IPS DF 4.7 (cell line): ENCODE results near the gene TAGLN3.

Experiments
- DNase-seq: peaks from one replicate; pipeline ENCODE4 v3.0.0-alpha.2; 2013; ENCODE audit warnings: low spot score; ENCODE audit errors: extremely low read depth

The TAGLN3 gene

DNA sequence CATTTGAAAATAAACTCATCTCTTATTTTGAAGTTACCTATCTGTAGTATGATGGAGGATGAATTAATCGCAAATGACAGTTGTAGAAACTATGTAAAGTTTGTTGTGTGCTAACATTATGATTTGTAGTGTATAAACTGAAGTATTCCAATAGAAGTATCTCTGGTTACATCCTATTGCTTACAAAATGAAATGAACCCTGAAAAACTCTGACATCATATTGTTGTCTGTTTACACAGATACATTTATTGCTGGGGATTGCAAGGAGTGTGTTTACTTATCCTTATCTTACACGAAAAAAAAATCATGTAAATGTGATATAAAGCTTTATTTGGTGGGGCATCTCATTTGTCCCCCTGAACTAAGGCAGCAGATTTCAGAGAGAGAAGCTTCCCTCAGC lies 22.5 kb upstream of the TAGLN3 start:
- DNase-seq = no peak

DNA sequence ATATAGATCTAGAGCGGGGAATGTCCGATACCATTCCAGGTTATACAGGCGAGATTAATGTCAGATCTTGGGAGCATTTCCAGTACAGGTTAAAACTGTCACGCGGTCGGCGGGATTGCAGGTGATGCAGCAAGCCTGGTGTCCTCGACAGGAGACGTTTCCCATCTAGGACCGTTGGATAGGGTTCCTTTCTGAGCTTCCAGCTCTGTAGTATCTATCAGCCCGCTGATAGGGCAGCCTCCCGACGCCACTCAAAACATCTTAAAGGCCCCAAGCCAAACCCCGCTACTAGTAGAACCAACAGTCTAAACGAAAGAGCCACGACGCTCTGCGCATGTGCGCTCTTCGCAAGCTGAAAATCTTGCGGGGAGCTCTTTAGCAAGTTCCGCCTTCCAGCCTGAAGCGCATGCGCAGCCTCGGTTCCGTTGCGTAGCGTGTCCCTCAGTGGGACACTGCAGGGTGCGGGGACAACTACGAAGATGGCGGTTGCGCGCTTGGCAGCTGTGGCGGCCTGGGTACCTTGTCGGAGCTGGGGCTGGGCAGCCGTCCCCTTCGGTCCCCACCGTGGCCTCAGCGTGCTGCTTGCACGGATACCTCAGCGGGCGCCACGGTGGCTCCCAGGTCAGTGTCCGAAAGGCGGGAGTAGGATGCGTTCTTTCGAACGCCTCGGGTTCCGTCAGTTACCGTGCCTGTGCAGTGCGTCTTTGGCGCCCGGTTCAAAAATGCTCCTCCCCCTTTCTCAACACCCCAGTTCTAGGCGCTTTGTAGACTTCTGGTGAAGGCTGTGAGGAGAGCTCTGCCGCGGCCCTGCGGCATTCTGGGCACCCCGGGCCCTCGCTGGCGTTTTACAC lies 19.9 kb upstream of the TAGLN3 start, which contains the start of gene ABHD10:
Gene ABHD10, plus strand, starts transcription at position 444 of the 851 bp plus-strand sequence. Its CDS starts 36 bp downstream, at position 480.
- peak; percentile 98 for DNase-seq

DNA sequence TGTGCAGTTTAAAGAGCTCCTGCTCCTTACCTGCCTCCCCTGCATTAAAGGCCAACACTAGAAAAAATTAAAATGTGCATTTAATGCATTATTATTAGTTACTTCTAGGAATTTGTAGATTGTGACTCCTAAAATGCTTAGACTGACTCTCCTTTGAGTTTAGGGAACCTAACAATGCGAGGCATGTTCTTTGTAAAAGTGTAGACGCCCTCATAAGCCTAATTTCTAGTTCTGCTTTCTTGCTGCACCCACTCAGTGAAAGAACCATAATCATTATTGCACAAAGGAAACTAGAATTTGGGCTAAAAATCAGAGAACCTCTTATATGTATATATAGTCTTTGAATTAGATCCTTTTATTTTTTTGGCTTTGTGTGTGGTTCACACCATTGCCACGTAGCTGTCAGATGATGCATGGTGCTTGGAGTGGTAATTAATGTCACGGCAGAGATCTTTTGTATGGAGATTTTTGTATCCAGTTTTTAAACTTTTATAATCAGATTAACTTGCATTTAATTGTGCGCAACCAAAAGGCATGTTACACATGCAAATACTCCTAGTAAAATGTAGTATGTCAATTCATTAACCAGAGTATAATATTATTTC lies 19.2 kb upstream of the TAGLN3 start:
- no peak for DNase-seq

DNA sequence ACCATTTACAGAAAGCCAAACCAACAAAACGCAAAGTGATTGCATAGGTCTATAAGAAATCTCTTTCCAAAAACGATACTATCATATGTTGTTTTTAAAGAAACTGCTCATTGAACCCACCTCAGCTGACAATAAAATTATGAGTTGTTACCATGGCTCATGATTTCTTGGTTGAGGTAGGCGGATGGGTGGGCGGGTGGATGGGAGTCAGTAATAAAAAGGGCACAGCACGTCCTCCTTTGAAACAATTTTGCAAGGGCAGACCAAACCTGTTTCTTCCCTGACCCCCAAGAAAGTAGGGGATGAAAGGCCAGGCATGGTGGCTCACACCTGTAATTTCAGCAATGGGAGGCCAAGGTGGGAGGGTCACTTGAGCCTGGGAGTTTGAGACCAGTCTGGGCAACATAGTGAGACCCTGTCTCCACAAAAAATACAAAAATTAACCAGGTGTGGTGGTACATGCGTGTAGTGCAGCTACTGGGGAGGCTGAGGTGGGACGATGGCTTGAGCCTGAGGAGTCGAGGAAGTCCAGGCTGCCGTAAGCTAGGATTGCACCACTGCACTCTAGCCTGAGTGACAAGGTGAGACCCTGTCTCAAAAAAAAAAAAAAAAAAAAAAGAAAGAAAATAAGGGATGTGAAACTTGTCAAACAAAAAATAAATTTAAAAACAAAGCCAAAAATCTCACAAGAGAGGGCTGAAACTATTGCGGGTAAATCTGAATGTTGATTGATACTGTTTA lies 17.8 kb upstream of the TAGLN3 start:
- DNase-seq = no peak

DNA sequence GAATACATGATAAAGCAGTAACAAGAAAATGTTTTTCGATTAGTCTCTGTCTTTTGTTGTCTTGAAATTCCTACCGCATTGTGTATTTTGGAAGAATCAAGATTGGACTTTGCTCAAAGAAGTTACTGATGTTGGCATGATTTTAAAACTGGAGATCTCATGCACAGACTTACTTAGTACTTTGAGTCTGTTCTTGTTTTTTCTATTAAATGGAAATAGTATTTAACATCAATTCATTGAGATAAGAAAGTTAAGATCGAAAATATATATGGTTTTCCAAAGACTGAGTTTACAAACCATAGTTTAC lies 17.3 kb upstream of the TAGLN3 start:
- DNase-seq = no peak

DNA sequence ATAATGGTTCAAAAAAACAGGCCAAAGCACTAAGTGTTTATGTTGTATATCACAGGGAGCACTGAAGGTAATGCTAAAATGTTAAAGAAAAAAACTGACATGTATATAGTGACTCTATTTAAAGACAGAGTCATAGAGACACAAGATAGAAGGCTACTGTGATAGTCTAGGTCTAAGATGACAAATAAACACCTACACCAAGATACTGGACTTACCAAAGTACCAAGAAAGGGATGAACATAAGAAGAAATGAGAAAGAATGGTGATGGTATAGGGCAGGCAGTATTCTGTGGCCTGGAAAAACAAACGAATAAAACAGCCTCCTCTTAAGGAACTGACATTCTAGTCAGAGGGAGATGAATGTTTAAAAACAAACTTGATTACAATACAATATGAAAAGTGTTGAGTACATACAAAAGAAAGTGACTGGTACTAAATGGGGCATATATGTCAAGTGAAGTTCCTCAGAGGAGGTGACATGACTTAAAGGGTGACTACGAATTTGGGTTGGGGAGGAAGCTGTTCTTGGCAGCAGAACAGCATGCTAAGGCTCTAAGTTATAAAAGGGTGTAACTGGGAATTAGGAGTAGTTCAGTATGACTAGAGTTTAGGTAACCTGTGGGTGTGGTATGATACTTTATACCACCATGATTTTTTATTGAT lies 14.0 kb upstream of the TAGLN3 start:
- no peak for DNase-seq

DNA sequence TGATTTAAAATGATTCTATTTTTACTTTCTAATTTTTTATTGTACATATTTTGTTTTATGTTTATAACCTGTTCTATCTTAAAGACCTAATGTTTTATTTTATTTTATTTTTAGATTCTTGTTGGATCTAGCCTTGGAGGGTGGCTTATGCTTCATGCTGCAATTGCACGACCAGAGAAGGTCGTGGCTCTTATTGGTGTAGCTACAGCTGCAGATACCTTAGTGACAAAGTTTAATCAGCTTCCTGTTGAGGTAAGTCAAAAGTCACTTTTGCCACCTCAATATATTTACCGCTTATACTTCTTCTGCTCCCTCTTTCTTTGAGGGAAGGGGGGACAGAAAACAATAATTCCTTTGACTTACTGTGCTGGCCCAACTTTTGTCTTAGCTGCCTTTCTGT lies 11.9 kb upstream of the TAGLN3 start:
- no peak for DNase-seq

DNA sequence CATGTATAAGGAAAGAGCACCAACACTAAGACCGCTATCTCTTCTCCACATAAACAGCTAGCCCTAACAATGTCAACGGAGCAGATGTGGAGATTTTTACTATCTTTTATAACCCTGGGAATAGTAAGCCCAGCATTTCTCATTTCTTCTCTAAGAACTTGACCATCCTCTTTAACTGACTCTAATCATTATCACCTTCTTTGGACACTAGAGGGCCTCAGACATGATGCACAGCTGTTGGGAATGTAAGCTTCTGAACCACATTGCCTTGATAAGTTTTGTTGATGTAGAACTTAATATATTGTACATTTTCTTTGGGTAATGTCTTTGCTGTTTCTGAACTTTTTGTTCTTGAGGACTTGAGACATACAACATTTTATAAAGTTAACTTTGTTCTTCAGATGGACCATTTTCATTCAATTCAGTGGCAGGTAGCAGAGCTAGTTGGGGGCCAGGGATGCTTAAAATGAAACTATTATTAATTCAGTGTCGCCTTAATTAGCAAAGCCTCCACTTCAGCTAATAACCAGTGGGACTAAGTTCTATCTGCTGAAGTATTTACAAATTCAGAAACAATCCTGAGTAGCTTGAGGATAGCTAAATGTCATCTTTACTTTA lies 9.6 kb upstream of the TAGLN3 start:
- DNase-seq = no peak

DNA sequence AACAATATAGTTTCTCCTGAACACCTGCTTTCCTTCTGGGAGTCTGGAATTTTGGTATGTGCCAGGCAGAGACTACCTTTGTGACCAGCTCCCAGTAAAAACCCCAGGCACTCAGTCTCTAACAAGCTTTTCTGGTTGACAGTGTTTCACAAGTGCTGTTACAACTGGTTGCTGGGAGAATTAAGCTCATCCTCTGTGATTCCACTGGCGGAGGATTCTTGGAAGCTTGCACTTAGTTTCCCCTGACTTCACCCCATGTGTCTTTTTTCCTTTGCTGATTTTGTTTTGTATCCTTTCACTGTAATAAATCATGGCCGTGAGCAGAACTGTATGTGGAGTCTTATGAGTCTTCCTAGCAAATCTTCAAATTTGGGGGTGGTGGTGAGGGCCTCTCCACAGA lies 5.7 kb upstream of the TAGLN3 start:
- DNase-seq = no peak

DNA sequence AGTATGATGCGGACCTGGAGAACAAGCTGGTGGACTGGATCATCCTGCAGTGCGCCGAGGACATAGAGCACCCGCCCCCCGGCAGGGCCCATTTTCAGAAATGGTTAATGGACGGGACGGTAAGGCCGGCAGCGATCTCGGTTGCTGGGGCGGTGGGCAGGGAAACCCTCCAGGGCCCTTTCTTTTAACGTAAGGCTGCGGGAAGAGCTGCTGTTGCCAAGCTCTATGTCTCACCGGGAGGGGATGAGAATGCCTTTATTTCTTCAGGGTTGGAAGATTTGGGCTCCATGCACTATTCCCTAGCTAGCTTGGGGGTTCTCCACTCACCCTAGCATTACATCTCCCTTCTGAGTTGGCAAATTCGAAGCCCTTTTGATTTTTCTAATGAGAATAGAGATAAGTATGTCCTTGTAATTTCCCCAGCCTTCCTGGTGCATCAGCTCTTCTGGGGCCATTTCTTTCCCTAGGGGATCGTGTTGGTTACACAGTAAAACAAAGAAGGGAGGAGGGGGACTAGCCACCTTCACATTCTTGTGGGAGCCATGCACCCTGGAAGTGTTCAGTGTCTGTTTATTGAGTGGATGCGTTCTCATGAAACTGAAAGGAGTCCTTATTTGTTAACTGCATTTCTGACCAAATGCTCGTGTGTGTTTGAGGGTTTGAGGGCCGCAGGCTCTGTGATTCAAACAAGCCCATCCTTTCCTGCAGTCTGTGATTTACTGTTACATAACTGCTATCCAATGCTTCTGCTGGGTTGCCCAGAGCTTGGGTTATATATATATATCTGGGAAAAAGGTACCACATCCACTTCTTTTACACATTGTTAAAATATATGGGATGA lies 982 bp downstream of the TAGLN3 start:
- no peak for DNase-seq

DNA sequence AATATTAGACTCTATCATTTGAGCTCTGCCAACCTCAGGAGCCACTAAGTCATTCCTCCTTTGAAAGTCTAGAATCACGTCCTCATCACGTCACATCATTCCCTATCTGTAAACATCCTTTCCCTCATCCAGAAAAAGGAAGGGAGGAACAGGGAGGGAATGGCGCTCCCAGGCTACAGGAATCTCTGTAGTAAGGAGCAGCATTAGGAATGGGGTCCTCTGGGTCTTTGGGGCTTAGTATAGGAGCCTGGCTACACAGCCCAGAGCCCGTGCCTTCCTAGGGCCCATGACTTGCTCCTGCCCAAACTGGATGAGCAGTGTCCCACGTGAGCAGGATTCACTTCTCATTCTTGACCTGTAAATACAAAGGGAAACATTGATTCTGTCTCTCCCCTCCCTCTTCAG lies 1.6 kb downstream of the TAGLN3 start:
- DNase-seq = no peak

DNA sequence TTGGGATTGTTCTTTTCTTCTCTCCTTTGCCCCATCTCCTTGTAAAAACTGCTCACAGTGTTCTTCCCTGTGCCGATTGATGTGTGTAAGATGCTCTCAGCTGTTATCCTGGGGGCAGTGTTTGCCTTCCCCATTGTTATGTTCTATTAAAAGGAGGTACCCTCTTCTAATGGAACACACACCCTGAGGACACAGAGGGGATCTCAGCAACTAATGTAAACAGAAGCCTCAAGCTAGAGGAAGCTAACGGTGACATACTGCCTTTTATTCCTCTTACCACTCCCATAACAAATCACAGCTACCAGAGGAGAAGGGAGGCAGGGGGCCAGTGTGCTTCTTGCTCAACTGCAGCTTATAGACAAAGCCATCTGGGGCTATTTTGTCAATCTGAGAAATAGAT lies 2.2 kb downstream of the TAGLN3 start:
- no peak for DNase-seq

DNA sequence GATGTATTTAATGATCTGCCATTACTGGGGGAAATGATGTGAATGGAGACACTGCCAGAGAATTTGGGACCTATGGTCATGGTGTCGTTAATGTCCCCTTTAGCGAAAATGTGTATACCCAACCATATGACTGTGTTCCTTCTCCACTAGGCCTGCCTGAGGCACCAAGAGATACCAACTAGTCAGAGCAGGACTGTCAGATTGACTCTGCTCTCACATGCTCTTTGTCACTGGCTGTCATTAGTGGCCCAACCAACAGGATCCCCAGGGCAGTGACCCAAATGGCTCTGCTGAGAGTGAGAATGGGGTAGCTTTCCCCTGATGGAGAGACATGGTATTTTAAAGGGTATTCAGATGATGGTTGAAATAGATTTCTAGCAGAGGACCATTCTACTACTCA lies 2.8 kb downstream of the TAGLN3 start:
- DNase-seq = no peak

DNA sequence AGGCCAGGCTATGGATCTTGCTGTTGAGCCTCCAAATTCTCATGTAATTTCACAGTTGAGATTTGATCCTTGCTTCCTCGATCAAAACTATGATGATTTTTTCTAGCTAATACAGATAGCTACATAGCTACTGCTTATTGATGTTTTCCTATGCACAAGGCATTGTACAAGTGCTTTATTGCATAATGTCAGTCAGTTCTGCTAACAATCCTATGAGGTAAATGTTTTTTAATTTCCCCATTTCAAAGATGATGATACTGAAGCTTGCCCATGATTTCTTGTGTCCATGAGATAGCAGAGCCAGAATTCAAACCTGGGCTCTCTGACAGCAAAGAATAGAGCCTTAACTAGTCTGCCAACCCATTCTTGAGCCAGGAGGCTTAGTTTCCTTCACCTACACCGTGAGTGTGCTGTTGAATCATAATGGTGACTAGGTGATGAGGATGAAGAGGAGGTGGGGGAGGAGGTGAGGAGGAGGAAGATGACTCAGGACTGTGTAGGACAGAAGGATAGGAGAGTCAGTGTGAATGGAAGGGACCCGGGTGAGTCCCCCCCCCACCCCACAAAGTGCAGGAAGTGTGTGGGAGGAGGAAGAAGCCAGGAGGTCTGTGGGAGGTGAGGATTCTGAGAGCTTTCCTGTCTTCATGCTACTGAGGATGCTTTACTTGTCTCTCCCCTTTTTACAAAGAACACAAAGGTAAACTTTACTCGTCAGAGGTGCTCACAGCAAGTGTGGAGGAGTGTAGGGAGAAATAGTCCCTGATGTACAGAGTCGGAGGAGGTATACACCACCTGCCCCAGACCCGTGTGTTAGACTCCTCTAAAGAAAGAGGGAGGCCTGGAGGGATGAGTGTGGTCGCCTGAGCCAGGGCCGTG lies 3.6 kb downstream of the TAGLN3 start:
- DNase-seq = no peak

DNA sequence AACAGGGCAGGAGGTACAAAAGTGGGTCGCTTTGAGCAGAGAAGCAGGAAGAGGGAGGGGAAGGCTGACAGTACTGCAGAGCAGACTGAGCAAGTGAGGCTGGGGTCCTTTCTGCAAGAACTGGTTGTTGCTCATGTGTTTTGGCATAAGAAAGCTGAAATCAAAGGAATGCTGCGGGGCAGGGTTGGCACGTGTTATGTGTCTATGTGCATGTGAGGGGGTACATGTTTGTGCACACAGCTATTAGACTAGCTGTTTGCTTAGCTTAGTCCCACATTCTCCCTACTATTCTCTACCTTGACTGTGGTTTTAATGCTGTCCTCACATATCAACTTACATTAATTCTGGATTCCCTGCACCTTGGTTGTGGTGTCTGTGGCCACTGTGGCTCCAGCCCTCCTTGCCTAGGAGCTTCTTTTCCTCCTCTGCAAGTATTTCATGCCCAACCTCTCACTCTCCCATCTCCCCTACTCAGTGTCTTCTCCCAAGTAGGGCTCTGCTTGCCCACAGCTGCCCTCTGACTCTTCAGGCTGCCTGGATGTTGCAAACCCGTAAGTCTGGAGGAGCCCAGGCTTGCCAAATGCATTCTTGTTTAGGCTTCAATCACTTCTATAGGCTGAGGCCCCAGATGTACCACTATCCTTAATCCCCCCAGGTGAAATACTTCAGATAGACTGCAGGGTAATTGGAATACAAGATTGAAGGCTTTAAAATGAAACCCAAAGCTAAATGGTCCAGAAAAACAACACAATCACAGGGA lies 4.8 kb downstream of the TAGLN3 start:
- no peak for DNase-seq

DNA sequence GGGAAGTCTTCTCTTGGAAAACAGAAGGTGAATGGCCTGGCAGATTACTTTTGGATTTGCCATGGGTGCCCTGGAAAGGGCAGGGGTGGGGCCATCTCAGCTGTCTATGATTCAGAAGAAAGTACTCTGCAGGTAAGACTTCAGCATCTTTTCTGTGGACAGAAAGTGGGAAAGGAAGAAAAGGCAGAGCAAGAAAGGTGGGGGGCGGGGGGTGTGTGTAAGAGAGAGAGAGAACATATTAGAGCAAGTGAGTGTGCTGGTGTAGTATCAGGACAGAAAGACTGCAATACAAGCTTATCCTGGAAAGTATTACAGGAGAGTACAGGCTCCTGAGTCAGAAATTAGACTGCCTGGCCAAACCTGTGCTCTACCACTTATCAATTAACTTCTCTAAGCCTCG lies 5.5 kb downstream of the TAGLN3 start:
- no peak for DNase-seq

DNA sequence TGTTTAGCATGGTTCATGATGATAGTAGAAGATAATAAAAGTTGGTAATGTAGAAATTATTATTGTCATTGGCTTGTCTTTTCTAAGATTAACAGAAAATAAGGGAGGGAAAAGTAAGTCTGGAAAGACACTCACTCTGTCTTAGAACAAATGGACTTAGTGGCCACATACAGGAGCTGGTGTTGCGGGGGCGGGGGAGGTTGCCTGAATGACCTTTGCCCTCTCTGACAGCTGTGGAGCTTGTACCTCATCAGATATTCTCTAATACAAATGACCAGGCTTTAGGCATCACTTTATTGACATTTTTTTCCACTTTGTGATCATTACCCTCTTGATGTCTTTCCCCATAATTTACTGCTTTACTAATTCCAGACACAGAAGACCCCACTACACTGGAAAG lies 5.9 kb downstream of the TAGLN3 start:
- no peak for DNase-seq

DNA sequence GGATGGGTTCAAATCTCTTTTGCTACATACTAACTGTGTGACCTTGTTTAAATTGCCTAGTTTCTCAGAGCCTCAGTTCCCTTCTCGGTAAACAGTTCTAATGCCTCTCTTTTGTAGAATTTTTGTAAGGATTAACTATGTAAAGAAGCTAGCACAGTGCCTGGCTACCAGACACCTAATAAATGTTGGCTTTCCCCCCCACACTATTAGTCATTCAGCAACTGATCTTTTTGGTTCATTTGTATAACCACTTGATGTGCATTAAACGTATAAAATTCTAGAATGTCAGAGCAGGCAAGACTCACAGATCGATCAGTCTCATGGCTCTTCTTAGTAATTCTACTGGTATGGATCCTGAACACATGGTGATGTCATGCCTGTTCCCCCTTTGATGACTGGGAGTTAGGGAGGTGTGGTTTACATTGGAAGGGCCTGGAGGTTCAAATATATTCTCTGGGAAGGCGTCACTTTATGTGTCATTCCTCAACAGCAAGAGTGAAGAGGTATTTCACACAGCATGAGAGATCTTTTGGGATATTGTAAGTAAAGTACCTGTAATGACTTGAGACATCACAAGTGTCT lies 6.5 kb downstream of the TAGLN3 start:
- DNase-seq = no peak

DNA sequence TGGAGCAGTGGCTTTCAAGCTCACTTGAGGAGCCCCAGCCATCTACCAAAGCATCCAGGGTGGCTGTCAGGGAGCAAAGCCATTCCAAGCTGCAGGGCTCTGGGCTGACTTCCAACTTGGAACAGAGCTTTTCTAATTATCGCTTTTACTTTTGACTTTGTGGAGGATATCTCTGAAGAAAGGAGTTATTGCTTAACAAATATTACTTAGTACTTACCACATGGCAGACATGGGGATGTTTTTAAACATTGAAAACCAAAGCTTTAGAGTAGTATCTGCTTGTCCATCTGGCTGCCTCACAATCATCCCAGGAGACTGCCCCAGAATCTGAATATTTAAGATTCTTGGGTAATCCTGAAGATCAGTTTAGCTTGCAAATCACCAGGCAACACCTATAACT lies 8.9 kb downstream of the TAGLN3 start:
- no peak for DNase-seq
